ENCODE data around the gene PRKCA. TPM values are rescaled to one million over a fixed set of nuclear protein-coding genes. Genes with fewer than 3 reads are reported as not detected.

PRKCA gene
- total RNA-seq, 3 donors from 2014 or later, result 42.3 to 77.7 (median 56.3) TPM

DNA sequence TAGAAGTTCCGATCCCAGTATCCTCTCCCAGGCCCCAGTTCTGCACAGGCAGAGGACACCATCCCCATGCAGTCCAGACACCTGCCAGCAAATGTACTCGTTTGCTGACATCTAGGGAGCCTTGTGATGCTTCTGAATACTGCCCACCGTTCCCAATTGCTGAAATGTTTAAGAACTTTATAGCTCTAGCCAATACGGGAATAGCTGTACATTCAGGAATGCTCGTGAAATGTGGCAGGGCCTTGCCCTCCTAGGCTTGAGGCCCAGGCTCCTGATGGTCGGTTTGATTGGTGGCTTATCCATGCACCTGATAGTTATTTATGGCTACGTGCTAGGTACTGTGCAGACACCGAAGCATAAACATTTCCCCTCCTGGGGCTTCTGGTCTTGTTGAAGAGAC, 255.5 kb downstream of the PRKCA start:
- no peak for DNase-seq
- no peak for ATAC-seq
- no peaks in the 10 kb centered on the region for H3K36me3 ChIP-seq (ENCODE audit: low read depth)
- no peak overlapping the region for H3K4me3 ChIP-seq
- no peaks in the 10 kb centered on the region for H3K9me3 ChIP-seq
- intact Hi-C loops (cut with DNase I, micrococcal nuclease), result no loop called here
- TF ChIP-seq, protein P1, sequence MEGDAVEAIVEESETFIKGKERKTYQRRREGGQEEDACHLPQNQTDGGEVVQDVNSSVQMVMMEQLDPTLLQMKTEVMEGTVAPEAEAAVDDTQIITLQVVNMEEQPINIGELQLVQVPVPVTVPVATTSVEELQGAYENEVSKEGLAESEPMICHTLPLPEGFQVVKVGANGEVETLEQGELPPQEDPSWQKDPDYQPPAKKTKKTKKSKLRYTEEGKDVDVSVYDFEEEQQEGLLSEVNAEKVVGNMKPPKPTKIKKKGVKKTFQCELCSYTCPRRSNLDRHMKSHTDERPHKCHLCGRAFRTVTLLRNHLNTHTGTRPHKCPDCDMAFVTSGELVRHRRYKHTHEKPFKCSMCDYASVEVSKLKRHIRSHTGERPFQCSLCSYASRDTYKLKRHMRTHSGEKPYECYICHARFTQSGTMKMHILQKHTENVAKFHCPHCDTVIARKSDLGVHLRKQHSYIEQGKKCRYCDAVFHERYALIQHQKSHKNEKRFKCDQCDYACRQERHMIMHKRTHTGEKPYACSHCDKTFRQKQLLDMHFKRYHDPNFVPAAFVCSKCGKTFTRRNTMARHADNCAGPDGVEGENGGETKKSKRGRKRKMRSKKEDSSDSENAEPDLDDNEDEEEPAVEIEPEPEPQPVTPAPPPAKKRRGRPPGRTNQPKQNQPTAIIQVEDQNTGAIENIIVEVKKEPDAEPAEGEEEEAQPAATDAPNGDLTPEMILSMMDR (IDR thresholded peaks at IDR 0.05), result no peak
- H3K4me1 ChIP-seq (ENCODE audit: low read depth), result no peaks in the 10 kb centered on the region

DNA sequence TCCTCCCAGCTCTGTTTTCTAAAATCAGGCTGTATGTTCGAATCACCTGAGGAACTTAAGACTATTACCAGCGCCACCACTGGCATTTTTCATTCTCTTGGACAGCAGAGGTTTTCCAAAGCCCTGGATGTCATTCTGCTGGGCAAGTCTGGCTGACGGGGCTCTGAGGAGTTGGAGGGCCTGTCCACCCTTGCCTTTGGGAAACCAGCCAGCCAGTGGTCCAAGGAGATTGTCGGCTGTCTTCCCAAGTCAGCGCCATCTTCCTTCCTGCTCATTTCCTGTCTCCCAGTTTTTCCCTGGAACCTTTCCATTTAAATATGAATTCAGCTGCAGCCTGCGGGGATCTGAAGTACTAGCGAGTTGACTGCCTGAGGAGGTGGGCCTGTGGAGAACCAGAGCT, 258.3 kb downstream of the PRKCA start:
- Histone ChIP-seq H3K36me3 (ENCODE audit: low read depth) (no peaks in the 10 kb centered on the region), H3K9me3 (no peaks in the 10 kb centered on the region), H3K4me3 (no peak overlapping the region), H3K4me1 (ENCODE audit: low read depth) (no peaks in the 10 kb centered on the region)
- no peak for DNase-seq
- intact Hi-C loops (cut with DNase I, micrococcal nuclease), result loop anchor here in 1 of 2 donors (10.0 kb wide), 1 partner anchor 306 kb away; no protein-coding TSS in a partner anchor
- ATAC-seq, result no peak
- TF ChIP-seq, protein P1 (IDR thresholded peaks at IDR 0.05), result no peak

DNA sequence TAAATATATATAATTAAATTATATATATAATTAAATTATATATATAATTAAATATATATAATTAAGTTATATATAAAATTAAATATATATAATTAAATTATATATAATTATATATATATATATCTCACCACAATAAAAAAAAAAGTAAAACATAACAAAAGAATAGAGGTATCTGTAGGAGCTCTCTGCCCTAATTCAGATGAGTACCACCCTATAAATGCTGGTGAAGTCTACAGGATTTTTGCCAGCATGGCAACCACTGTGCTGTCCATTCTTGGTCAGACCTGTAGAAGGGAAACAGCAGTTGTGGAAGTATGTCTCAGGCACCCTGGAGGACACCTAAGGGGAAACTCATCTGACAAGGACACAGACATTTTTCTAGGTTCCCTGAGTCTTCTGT, 259.7 kb downstream of the PRKCA start:
- Histone ChIP-seq H3K36me3 (ENCODE audit: low read depth) (no peaks in the 10 kb centered on the region), H3K4me3 (no peak overlapping the region), H3K4me1 (ENCODE audit: low read depth) (no peaks in the 10 kb centered on the region), H3K9me3 (no peaks in the 10 kb centered on the region)
- no peak for ATAC-seq
- intact Hi-C loops (cut with DNase I, micrococcal nuclease), result loop anchor here in 1 of 2 donors (10.0 kb wide), 1 partner anchor 307 kb away; no protein-coding TSS in a partner anchor
- no peak for DNase-seq
- TF ChIP-seq, protein P1 (IDR thresholded peaks at IDR 0.05), result no peak

DNA sequence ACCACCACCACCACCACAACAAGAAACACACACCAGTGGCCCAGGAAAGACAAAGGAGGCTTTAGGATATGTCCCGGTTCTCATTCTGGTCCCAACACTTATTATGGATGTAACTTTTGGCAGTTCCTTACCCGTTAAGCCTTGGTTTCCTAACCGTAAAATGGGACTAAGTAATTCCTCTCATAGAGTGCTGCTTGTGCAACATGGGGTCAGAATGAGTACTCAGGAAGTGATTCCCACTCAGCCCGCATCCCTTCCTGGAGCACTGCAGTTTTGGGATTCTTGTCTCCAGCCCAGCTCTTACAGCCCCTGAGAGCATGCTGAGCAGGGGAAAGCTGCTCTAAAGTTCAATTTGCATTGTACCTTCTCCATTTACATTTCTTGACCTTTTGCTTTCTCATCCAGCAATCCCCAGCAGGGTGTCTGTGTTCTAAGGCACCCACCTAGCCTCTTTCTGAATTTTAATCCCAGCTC, 262.6 kb downstream of the PRKCA start:
- H3K9me3 ChIP-seq, result no peaks in the 10 kb centered on the region
- TF ChIP-seq, protein P1 (IDR thresholded peaks at IDR 0.05), result no peak
- intact Hi-C loops (cut with DNase I, micrococcal nuclease), result loop anchor here in 1 of 2 donors (10.0 kb wide), 1 partner anchor 310 kb away; no protein-coding TSS in a partner anchor
- no peak overlapping the region for H3K4me3 ChIP-seq
- H3K4me1 ChIP-seq (ENCODE audit: low read depth), result no peaks in the 10 kb centered on the region
- no peaks in the 10 kb centered on the region for H3K36me3 ChIP-seq (ENCODE audit: low read depth)
- ATAC-seq, result no peak
- no peak for DNase-seq

DNA sequence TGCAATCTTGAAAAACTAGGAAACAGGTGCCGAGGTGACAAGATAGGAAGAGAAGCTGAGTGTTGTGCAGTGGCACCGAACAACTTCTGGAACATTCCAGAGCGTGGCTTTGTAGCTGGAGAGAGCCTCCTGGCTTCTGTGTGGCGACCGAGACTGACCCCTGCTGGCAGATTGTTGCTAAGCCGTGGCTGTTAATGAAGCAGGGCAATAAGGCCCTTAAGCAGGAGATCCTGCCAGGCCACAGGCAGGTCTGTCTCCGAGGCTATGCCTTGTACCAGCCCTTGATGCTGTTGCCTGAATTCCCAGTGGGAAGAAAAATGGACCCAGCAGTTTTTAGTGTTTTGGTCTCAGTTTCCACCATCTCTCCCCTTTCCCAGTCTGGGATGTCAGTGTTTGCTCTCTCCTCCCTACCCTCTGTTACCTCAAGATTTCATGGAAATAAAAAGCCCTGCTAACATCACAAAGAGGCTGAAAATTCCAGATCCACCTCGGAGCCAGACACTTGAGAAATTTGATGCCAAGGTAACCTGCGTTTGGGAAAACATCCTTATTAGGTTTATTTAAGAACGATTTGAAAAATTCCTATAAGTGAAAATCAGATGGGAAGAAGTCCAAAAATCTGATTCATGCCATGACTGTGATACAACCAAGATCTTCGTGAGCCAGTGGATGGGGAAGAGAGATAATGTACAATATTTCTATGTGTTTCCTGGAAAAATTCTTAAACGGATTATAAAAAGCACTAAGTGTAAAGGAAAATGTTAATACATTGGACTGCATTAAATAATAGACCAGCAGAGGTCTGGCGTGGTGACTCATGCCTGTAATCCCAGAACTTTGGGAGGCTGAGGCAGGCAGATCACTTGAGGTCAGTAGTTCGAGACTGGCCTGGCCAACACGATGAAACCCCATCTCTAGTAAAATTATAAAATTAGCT, 265.1 kb downstream of the PRKCA start:
- Histone ChIP-seq H3K36me3 (ENCODE audit: low read depth) (no peaks in the 10 kb centered on the region), H3K4me1 (ENCODE audit: low read depth) (no peaks in the 10 kb centered on the region), H3K9me3 (no peaks in the 10 kb centered on the region), H3K4me3 (no peak overlapping the region)
- ATAC-seq (peak; percentile 98), DNase-seq (peak; percentile 84 to 98 (median 90))
- TF ChIP-seq, protein P1 (IDR thresholded peaks at IDR 0.05), result peak; percentile 76
- intact Hi-C loops (cut with DNase I, micrococcal nuclease), result loop anchor here in 1 of 2 donors (10.0 kb wide), 1 partner anchor 313 kb away; no protein-coding TSS in a partner anchor
